ENCODE results near the gene RPS25.
"Not testable (repeated sequence)": the region's sequence is repeated elsewhere in the genome, so short reads cannot be mapped to it uniquely, and the experiment has no call there.

Gene RPS25

GRCh38 chr11:119023741-119024140, 5.6 kb upstream of the RPS25 start:
- no peak overlapping the region for H3K4ac ChIP-seq (ENCODE audit: low read length)
- H2BK12ac ChIP-seq (ENCODE audit: low read length) = no peak overlapping the region
- no peak overlapping the region for H3K18ac ChIP-seq (ENCODE audit: low read length)
- H2BK120ac ChIP-seq (ENCODE audit: low read depth, low read length) = no peak overlapping the region
- DNase-seq (ENCODE audit: low spot score) = no peak
- no peak overlapping the region for H3K14ac ChIP-seq (ENCODE audit: low read length)
- H3K79me1 ChIP-seq (ENCODE audit: low read depth, low read length) = peaks cover 13% of the 10 kb centered on the region
- no peak overlapping the region for H4K8ac ChIP-seq (ENCODE audit: low read depth, low read length)
- no peak overlapping the region for H2BK15ac ChIP-seq (ENCODE audit: low read length)
- H3K23ac ChIP-seq (ENCODE audit: low read depth, low read length, poor library complexity) = no peak overlapping the region
- no peak overlapping the region for H3K9ac ChIP-seq (ENCODE audit: low read depth, low read length, poor library complexity)
- H2AK5ac ChIP-seq (ENCODE audit: low read depth, low read length) = no peak overlapping the region
- H4K91ac ChIP-seq (ENCODE audit: low read depth, low read length, poor library complexity) = no peak overlapping the region
- H3K27ac ChIP-seq (replicated peaks; ENCODE audit: low read length) = no peak overlapping the region
- peaks cover 57 to 88% of the 10 kb centered on the region in 2 donors for H3K36me3 ChIP-seq (replicated peaks in 1 of 2; ENCODE audit: control insufficient read depth in 2 of 2, insufficient read depth in 2 of 2, low read length in 2 of 2)
- H2BK5ac ChIP-seq (ENCODE audit: low read length) = no peak overlapping the region
- H3K9me3 ChIP-seq (replicated peaks in 1 of 2; ENCODE audit: control insufficient read depth in 2 of 2, insufficient read depth in 1 of 2, low read depth in 1 of 2, low read length in 2 of 2) = peaks cover 0 to 2% of the 10 kb centered on the region in 2 donors
- no peak overlapping the region for H3K4me2 ChIP-seq (ENCODE audit: insufficient read depth, low read length, poor library complexity, severe bottlenecking)
- no peaks in the 10 kb centered on the region for H3K27me3 ChIP-seq (ENCODE audit: control insufficient read depth in 3 of 3, insufficient read depth in 3 of 3, low read depth in 1 of 3, low read length in 3 of 3)
- peaks cover 0 to 4% of the 10 kb centered on the region in 2 donors for H3K4me1 ChIP-seq (ENCODE audit: control insufficient read depth in 2 of 2, insufficient read depth in 1 of 2, low read depth in 1 of 2, low read length in 2 of 2)
- no peak overlapping the region for H3K4me3 ChIP-seq (ENCODE audit: low read length in 2 of 2)
- no peak overlapping the region for H2AFZ ChIP-seq (ENCODE audit: low read length)

- no peak overlapping the region for H2BK5ac ChIP-seq (ENCODE audit: low read length)
- peaks cover 0 to 2% of the 10 kb centered on the region in 2 donors for H3K9me3 ChIP-seq (replicated peaks in 1 of 2; ENCODE audit: control insufficient read depth in 2 of 2, insufficient read depth in 1 of 2, low read depth in 1 of 2, low read length in 2 of 2)
- H3K23ac ChIP-seq (ENCODE audit: low read depth, low read length, poor library complexity) = no peak overlapping the region
- no peak overlapping the region for H2BK120ac ChIP-seq (ENCODE audit: low read depth, low read length)
- no CpG with 5 or more reads among the region's 5 CpGs for WGBS, 2 donors (ENCODE audit: extremely low coverage in 2 of 2, insufficient read length in 2 of 2, insufficient replicate concordance in 1 of 2)
- DNase-seq (ENCODE audit: low spot score) = no peak
- no peak overlapping the region for H3K18ac ChIP-seq (ENCODE audit: low read length)
- H3K4me3 ChIP-seq (ENCODE audit: low read length in 2 of 2) = no peak overlapping the region
- H3K36me3 ChIP-seq (replicated peaks in 1 of 2; ENCODE audit: control insufficient read depth in 2 of 2, insufficient read depth in 2 of 2, low read length in 2 of 2) = peaks cover 42 to 79% of the 10 kb centered on the region in 2 donors
- H2BK12ac ChIP-seq (ENCODE audit: low read length) = no peak overlapping the region
- H3K27ac ChIP-seq (replicated peaks; ENCODE audit: low read length) = no peak overlapping the region
- no peak overlapping the region for H2AFZ ChIP-seq (ENCODE audit: low read length)
- no peak overlapping the region for H3K4ac ChIP-seq (ENCODE audit: low read length)
- no peak overlapping the region for H2AK5ac ChIP-seq (ENCODE audit: low read depth, low read length)
- no peak overlapping the region for H2BK15ac ChIP-seq (ENCODE audit: low read length)
- H3K79me1 ChIP-seq (ENCODE audit: low read depth, low read length) = peaks cover 12% of the 10 kb centered on the region
- no peak overlapping the region for H4K91ac ChIP-seq (ENCODE audit: low read depth, low read length, poor library complexity)
- no peak overlapping the region for H3K4me2 ChIP-seq (ENCODE audit: insufficient read depth, low read length, poor library complexity, severe bottlenecking)
- no peak overlapping the region for H4K8ac ChIP-seq (ENCODE audit: low read depth, low read length)
- no peak overlapping the region for H3K14ac ChIP-seq (ENCODE audit: low read length)
- peaks cover 5 to 7% of the 10 kb centered on the region in 2 donors for H3K4me1 ChIP-seq (ENCODE audit: control insufficient read depth in 2 of 2, insufficient read depth in 1 of 2, low read depth in 1 of 2, low read length in 2 of 2)
- H3K27me3 ChIP-seq (ENCODE audit: control insufficient read depth in 3 of 3, insufficient read depth in 3 of 3, low read depth in 1 of 3, low read length in 3 of 3) = no peaks in the 10 kb centered on the region
- no peak overlapping the region for H3K9ac ChIP-seq (ENCODE audit: low read depth, low read length, poor library complexity)
These were observed 3.5 kb upstream of the RPS25 start for GRCh38 chr11:119021631-119022030.

- H3K27me3 ChIP-seq (ENCODE audit: control insufficient read depth in 3 of 3, insufficient read depth in 3 of 3, low read depth in 1 of 3, low read length in 3 of 3) = no peaks in the 10 kb centered on the region
- H3K9me3 ChIP-seq (replicated peaks in 1 of 2; ENCODE audit: control insufficient read depth in 2 of 2, insufficient read depth in 1 of 2, low read depth in 1 of 2, low read length in 2 of 2) = peaks cover 0 to 2% of the 10 kb centered on the region in 2 donors
- no peak overlapping the region for H2AK5ac ChIP-seq (ENCODE audit: low read depth, low read length)
- H3K27ac ChIP-seq (replicated peaks; ENCODE audit: low read length) = no peak overlapping the region
- no peak overlapping the region for H2BK12ac ChIP-seq (ENCODE audit: low read length)
- H3K4me3 ChIP-seq (ENCODE audit: low read length in 2 of 2) = peak overlapping the region in 1 of 2 donors; percentile 80
- H4K91ac ChIP-seq (ENCODE audit: low read depth, low read length, poor library complexity) = no peak overlapping the region
- H2AFZ ChIP-seq (ENCODE audit: low read length) = no peak overlapping the region
- DNase-seq (ENCODE audit: low spot score) = no peak
- H3K4ac ChIP-seq (ENCODE audit: low read length) = no peak overlapping the region
- WGBS, 2 donors (ENCODE audit: extremely low coverage in 2 of 2, insufficient read length in 2 of 2, insufficient replicate concordance in 1 of 2) = no CpG with 5 or more reads among the region's 2 CpGs
- H3K4me1 ChIP-seq (ENCODE audit: control insufficient read depth in 2 of 2, insufficient read depth in 1 of 2, low read depth in 1 of 2, low read length in 2 of 2) = peaks cover 5 to 8% of the 10 kb centered on the region in 2 donors
- H3K36me3 ChIP-seq (replicated peaks in 1 of 2; ENCODE audit: control insufficient read depth in 2 of 2, insufficient read depth in 2 of 2, low read length in 2 of 2) = peaks cover 38 to 79% of the 10 kb centered on the region in 2 donors
- no peak overlapping the region for H3K14ac ChIP-seq (ENCODE audit: low read length)
- H3K23ac ChIP-seq (ENCODE audit: low read depth, low read length, poor library complexity) = peak overlapping the region; percentile 22
- H2BK120ac ChIP-seq (ENCODE audit: low read depth, low read length) = no peak overlapping the region
- H3K4me2 ChIP-seq (ENCODE audit: insufficient read depth, low read length, poor library complexity, severe bottlenecking) = no peak overlapping the region
- H2BK5ac ChIP-seq (ENCODE audit: low read length) = no peak overlapping the region
- H3K18ac ChIP-seq (ENCODE audit: low read length) = no peak overlapping the region
- H4K8ac ChIP-seq (ENCODE audit: low read depth, low read length) = no peak overlapping the region
- no peak overlapping the region for H2BK15ac ChIP-seq (ENCODE audit: low read length)
- peaks cover 7% of the 10 kb centered on the region for H3K79me1 ChIP-seq (ENCODE audit: low read depth, low read length)
- H3K9ac ChIP-seq (ENCODE audit: low read depth, low read length, poor library complexity) = no peak overlapping the region
These were observed 1.9 kb upstream of the RPS25 start for GRCh38 chr11:119019996-119020395.

- H3K9me3 ChIP-seq (replicated peaks in 1 of 2; ENCODE audit: control insufficient read depth in 2 of 2, insufficient read depth in 1 of 2, low read depth in 1 of 2, low read length in 2 of 2); H4K8ac ChIP-seq (ENCODE audit: low read depth, low read length); H3K4ac ChIP-seq (ENCODE audit: low read length); H3K27ac ChIP-seq (replicated peaks; ENCODE audit: low read length); H3K4me1 ChIP-seq (ENCODE audit: control insufficient read depth in 2 of 2, insufficient read depth in 1 of 2, low read depth in 1 of 2, low read length in 2 of 2); H3K23ac ChIP-seq (ENCODE audit: low read depth, low read length, poor library complexity); H2BK12ac ChIP-seq (ENCODE audit: low read length); H2BK5ac ChIP-seq (ENCODE audit: low read length); H3K79me1 ChIP-seq (ENCODE audit: low read depth, low read length); H2AK5ac ChIP-seq (ENCODE audit: low read depth, low read length); H2BK120ac ChIP-seq (ENCODE audit: low read depth, low read length); H3K27me3 ChIP-seq (ENCODE audit: control insufficient read depth in 3 of 3, insufficient read depth in 3 of 3, low read depth in 1 of 3, low read length in 3 of 3); H2BK15ac ChIP-seq (ENCODE audit: low read length); H3K18ac ChIP-seq (ENCODE audit: low read length); H2AFZ ChIP-seq (ENCODE audit: low read length); DNase-seq (ENCODE audit: low spot score); H3K14ac ChIP-seq (ENCODE audit: low read length); H4K91ac ChIP-seq (ENCODE audit: low read depth, low read length, poor library complexity): not testable (repeated sequence)
- WGBS, 2 donors (ENCODE audit: extremely low coverage in 2 of 2, insufficient read length in 2 of 2, insufficient replicate concordance in 1 of 2) = no CpG with 5 or more reads among the region's 10 CpGs
- Histone ChIP-seq H3K4me2 (ENCODE audit: insufficient read depth, low read length, poor library complexity, severe bottlenecking) (peak overlapping the region; percentile 75), H3K4me3 (ENCODE audit: low read length in 2 of 2) (peak overlapping the region; percentile 80 to 93), H3K36me3 (replicated peaks in 1 of 2; ENCODE audit: control insufficient read depth in 2 of 2, insufficient read depth in 2 of 2, low read length in 2 of 2) (peaks cover 35 to 75% of the 10 kb centered on the region in 2 donors), H3K9ac (ENCODE audit: low read depth, low read length, poor library complexity) (peak overlapping the region; percentile 71)
These were observed 766 bp downstream of the RPS25 start for GRCh38 chr11:119017377-119017776.
